Caco-2 (cell line): Measurements from ENCODE around the gene NDUFA3. TPM values are rescaled to one million over a fixed set of nuclear protein-coding genes. Genes with fewer than 3 reads are reported as not detected.
A peak's percentile ranks its signal among the peaks of the same experiment; 100 is the strongest.

ENCODE experiments used
- BruUV-seq: library from RNA; stranded (reverse); fragments of 400-500 nt; replicated peaks from 2 replicates; lab custom pipeline; 2021; lab: Mats Ljungman, UMichigan
- CTCF ChIA-PET: fragments of 300-600 bp; sonication (Branson Sonifier 250); formaldehyde crosslinking; loops from one replicate; lab custom pipeline; 2022; ENCODE audit warnings: antibody characterized with exemption; lab: Charles Lee
- POLR2A ChIA-PET: fragments of 300-600 bp; sonication (Branson Sonifier 250); formaldehyde crosslinking; loops from one replicate; lab custom pipeline; 2022; ENCODE audit warnings: antibody characterized with exemption; lab: Charles Lee
- DNase-seq, 2 experiments: peaks; one replicate each; pipeline versions ENCODE4 v3.0.0 to v3.0.0-alpha.2; 2020 to 2022
- H3K27me3 ChIP-seq: replicated peaks from 2 replicates; pipeline ENCODE4 v1.6.0; 2011; ENCODE audit warnings: low read length; ENCODE audit not compliant: control insufficient read depth, insufficient read depth
- H3K36me3 ChIP-seq: 2 replicates; pipeline ENCODE4 v1.5.1; 2011; ENCODE audit warnings: low read length; ENCODE audit not compliant: control insufficient read depth, insufficient read depth
- H3K4me1 ChIP-seq: fragments of 250-450 bp; sonication (Bioruptor Pico); 2 replicates; pipeline ENCODE4 v1.5.1; 2020; ENCODE audit warnings: mild to moderate bottlenecking
- H3K4me3 ChIP-seq: 2 replicates; pipeline ENCODE4 v1.5.1; 2011; ENCODE audit warnings: low read depth, mild to moderate bottlenecking, control low read depth, low read length
- H3K9me3 ChIP-seq: fragments of 250-450 bp; sonication (Bioruptor Pico); 2 replicates; pipeline ENCODE4 v1.5.1; 2020; ENCODE audit warnings: mild to moderate bottlenecking, moderate library complexity
- H3K27ac Mint-ChIP-seq: one replicate; pipeline ENCODE4 v1.8.0; 2022; ENCODE audit warnings: mixed read lengths; ENCODE audit not compliant: unreplicated experiment
- H3K27me3 Mint-ChIP-seq: one replicate; pipeline ENCODE4 v1.8.0; 2022; ENCODE audit warnings: mixed read lengths; ENCODE audit not compliant: insufficient read depth, unreplicated experiment
- H3K36me3 Mint-ChIP-seq: one replicate; pipeline ENCODE4 v1.8.0; 2022; ENCODE audit warnings: mild to moderate bottlenecking, mixed read lengths; ENCODE audit not compliant: insufficient read depth, unreplicated experiment
- H3K4me1 Mint-ChIP-seq: one replicate; pipeline ENCODE4 v1.8.0; 2022; ENCODE audit warnings: low read depth, mixed read lengths; ENCODE audit not compliant: unreplicated experiment
- H3K4me3 Mint-ChIP-seq: one replicate; pipeline ENCODE4 v1.8.0; 2022; ENCODE audit warnings: mild to moderate bottlenecking, moderate library complexity, mixed read lengths; ENCODE audit not compliant: unreplicated experiment
- H3K9me3 Mint-ChIP-seq: one replicate; pipeline ENCODE4 v1.8.0; 2022; ENCODE audit warnings: mixed read lengths; ENCODE audit not compliant: unreplicated experiment
- intact Hi-C: fragments of 100-400 bp; cut with micrococcal nuclease; formaldehyde crosslinking; loops from one replicate; pipeline ENCODE4 v1.10.0; 2022; ENCODE audit not compliant: unreplicated experiment
- total RNA-seq: library from RNA; stranded (reverse); gene quantifications from 2 replicates; pipeline ENCODE4 v1.2.3, GENCODE V29; 2022
- TF ChIP-seq, protein P1 (sequence below), 2 experiments: fragments of 200-600 bp in 1 of 2; IDR thresholded peaks; 1 replicate in 1 of 2; 2 replicates in 1 of 2; pipeline versions ENCODE4 v1.5.1 to v1.8.0; 2011 to 2022; ENCODE audit warnings: antibody characterized with exemption in 1 of 2, control low read depth in 1 of 2, inconsistent platforms in 1 of 2, low read depth in 1 of 2, low read length in 1 of 2, mild to moderate bottlenecking in 1 of 2, moderate library complexity in 1 of 2; ENCODE audit not compliant: insufficient read depth in 1 of 2, severe bottlenecking in 1 of 2, unreplicated experiment in 1 of 2

The NDUFA3 gene
- total RNA-seq, 1 experiment from 2014 or later = 185 TPM

DNA sequence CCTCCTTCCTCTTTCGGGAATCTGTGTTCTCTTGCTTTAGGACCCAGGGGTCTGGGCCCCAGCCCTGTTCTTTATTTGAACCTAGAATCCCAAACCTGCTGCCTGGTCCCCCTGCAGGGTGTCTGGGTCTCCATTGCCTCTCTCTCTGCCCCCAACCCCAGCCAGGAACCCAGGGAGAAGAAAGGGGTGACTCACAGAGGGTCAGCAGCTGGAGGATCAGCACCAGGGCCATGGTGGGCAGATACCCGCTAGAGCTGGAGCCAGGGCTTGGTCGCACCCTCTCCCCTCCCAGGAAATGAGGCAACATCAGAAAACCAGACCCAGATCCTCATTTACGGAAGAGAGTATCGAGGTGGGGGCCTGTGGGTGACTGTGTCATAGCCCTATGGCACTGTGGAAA, 2.1 kb upstream of the NDUFA3 start, which contains the start of gene OSCAR:
Gene OSCAR (minus strand): TSS at position 243 of the 400 bp plus-strand sequence. CDS start 11 bp downstream, at position 232.
- BruUV-seq = no TSS peak
- TF ChIP-seq, protein P1, sequence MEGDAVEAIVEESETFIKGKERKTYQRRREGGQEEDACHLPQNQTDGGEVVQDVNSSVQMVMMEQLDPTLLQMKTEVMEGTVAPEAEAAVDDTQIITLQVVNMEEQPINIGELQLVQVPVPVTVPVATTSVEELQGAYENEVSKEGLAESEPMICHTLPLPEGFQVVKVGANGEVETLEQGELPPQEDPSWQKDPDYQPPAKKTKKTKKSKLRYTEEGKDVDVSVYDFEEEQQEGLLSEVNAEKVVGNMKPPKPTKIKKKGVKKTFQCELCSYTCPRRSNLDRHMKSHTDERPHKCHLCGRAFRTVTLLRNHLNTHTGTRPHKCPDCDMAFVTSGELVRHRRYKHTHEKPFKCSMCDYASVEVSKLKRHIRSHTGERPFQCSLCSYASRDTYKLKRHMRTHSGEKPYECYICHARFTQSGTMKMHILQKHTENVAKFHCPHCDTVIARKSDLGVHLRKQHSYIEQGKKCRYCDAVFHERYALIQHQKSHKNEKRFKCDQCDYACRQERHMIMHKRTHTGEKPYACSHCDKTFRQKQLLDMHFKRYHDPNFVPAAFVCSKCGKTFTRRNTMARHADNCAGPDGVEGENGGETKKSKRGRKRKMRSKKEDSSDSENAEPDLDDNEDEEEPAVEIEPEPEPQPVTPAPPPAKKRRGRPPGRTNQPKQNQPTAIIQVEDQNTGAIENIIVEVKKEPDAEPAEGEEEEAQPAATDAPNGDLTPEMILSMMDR (IDR thresholded peaks at IDR 0.05; ENCODE audit: insufficient read depth in 1 of 2, low read depth in 1 of 2, low read length in 1 of 2, severe bottlenecking in 1 of 2, unreplicated experiment in 1 of 2) = no peak
- intact Hi-C loops = no loop called here

DNA sequence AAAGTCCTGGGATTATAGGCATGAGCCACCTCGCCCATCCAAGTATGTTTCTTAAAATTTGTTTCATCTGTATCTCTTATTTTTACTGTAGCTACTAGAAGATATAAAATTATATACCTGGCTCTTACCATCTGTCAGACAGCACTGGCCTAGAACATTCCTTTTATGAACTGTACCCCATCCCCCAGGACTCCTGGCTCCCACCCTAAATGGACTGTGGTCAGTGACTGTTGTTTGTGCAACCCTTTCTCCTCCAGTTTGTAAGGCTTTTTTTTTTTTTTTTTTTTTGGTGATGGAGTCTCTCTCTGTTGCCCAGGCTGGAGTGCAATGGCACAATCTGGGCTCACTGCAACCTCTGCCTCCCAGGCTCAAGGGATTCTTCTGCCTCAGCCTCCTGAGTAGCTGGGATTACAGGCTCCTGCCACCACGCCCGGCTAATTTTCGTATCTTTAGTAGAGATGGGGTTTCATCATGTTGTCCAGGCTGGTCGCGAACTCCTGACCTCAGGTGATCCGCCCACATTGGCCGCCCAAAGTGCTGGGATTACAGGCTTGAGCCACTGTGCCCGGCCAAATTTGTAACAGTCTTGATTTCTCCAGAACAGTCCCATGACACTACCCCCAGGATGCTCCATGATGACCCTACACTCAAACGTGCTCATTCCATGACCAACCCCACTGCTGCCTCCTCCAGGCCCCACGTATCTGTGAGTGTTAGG, 2.5 kb downstream of the NDUFA3 start:
- TF ChIP-seq, protein P1 (IDR thresholded peaks at IDR 0.05; ENCODE audit: insufficient read depth in 1 of 2, low read depth in 1 of 2, low read length in 1 of 2, severe bottlenecking in 1 of 2, unreplicated experiment in 1 of 2) = no peak
- CTCF ChIA-PET = no interaction called here
- Histone ChIP-seq H3K4me1 (no peaks in the 10 kb centered on the region), H3K4me3 (no peak overlapping the region), H3K36me3 (peaks cover 2% of the 10 kb centered on the region), H3K27me3 (no peaks in the 10 kb centered on the region), H3K9me3 (no peaks in the 10 kb centered on the region)
- peaks cover 53% of the 10 kb centered on the region for H3K36me3 Mint-ChIP-seq
- POLR2A ChIA-PET = no interaction called here
- intact Hi-C loops = no loop called here
- no TSS peak for BruUV-seq
- H3K9me3 Mint-ChIP-seq = no peaks in the 10 kb centered on the region
- no peak overlapping the region for H3K4me3 Mint-ChIP-seq
- peaks cover 13% of the 10 kb centered on the region for H3K4me1 Mint-ChIP-seq
- DNase-seq = no peak
- peak overlapping the region; percentile 60 for H3K27ac Mint-ChIP-seq
- no peaks in the 10 kb centered on the region for H3K27me3 Mint-ChIP-seq

More for the DNA sequence above, 2.1 kb upstream of the NDUFA3 start, which contains the start of gene OSCAR:
- Mint-ChIP-seq H3K36me3 (peaks cover 13% of the 10 kb centered on the region), H3K27me3 (peaks cover 3% of the 10 kb centered on the region), H3K4me3 (peak within 1 kb of the TSS; percentile 92), H3K9me3 (no peaks in the 10 kb centered on the region), H3K4me1 (peaks cover 7% of the 10 kb centered on the region), H3K27ac (no peak within 1 kb of the TSS)
- Histone ChIP-seq H3K4me3 (no peak within 1 kb of the TSS), H3K27me3 (no peaks in the 10 kb centered on the region), H3K4me1 (peaks cover 8% of the 10 kb centered on the region), H3K9me3 (no peaks in the 10 kb centered on the region), H3K36me3 (no peaks in the 10 kb centered on the region)
- no peak for DNase-seq
- ChIA-PET CTCF (no interaction called here), POLR2A (no interaction called here)

DNA sequence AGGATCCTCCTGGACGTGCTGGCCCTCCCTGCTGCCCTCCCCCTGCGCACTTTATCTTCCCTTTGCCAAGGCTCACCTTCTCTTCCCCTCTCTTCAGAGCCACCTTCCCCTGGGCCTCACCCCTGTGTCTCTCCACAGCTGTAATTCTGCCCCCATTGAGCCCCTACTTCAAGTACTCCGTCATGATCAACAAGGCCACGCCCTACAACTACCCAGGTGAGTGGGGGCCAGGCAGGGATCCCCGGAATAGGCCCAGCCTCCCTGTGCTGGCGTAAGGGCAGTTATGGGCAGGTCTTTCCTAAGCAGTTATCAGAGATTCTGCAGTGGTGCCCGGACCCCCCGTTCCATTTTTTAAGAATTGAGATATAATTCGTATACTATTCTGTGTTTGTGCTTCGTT, 3.1 kb downstream of the NDUFA3 start:
- peak overlapping the region; percentile 60 for H3K27ac Mint-ChIP-seq
- H3K9me3 ChIP-seq = no peaks in the 10 kb centered on the region
- intact Hi-C loops = no loop called here
- peaks cover 13% of the 10 kb centered on the region for H3K4me1 Mint-ChIP-seq
- H3K27me3 ChIP-seq = no peaks in the 10 kb centered on the region
- no peak overlapping the region for H3K4me3 Mint-ChIP-seq
- peaks cover 2% of the 10 kb centered on the region for H3K36me3 ChIP-seq
- ChIA-PET POLR2A (no interaction called here), CTCF (interaction anchor here (0.8 kb wide), 1 partner anchor 9 kb away, joined by 3 read pairs; no protein-coding TSS in a partner anchor)
- BruUV-seq = no TSS peak
- TF ChIP-seq, protein P1 (IDR thresholded peaks at IDR 0.05; ENCODE audit: insufficient read depth in 1 of 2, low read depth in 1 of 2, low read length in 1 of 2, severe bottlenecking in 1 of 2, unreplicated experiment in 1 of 2) = no peak
- H3K4me1 ChIP-seq = no peaks in the 10 kb centered on the region
- H3K9me3 Mint-ChIP-seq = no peaks in the 10 kb centered on the region
- DNase-seq = no peak
- H3K27me3 Mint-ChIP-seq = no peaks in the 10 kb centered on the region
- H3K36me3 Mint-ChIP-seq = peaks cover 60% of the 10 kb centered on the region
- no peak overlapping the region for H3K4me3 ChIP-seq
